NCI-H2227 (cell line): ENCODE results near the gene NUTM2A.
"Not testable (repeated sequence)": the region's sequence is repeated elsewhere in the genome, so short reads cannot be mapped to it uniquely, and the experiment has no call there.

Source experiments
- DNase-seq: peaks from one replicate; lab custom pipeline; 2025; ENCODE audit not compliant: unreplicated experiment; lab: John Stamatoyannopoulos, UW

NUTM2A gene, protein sequence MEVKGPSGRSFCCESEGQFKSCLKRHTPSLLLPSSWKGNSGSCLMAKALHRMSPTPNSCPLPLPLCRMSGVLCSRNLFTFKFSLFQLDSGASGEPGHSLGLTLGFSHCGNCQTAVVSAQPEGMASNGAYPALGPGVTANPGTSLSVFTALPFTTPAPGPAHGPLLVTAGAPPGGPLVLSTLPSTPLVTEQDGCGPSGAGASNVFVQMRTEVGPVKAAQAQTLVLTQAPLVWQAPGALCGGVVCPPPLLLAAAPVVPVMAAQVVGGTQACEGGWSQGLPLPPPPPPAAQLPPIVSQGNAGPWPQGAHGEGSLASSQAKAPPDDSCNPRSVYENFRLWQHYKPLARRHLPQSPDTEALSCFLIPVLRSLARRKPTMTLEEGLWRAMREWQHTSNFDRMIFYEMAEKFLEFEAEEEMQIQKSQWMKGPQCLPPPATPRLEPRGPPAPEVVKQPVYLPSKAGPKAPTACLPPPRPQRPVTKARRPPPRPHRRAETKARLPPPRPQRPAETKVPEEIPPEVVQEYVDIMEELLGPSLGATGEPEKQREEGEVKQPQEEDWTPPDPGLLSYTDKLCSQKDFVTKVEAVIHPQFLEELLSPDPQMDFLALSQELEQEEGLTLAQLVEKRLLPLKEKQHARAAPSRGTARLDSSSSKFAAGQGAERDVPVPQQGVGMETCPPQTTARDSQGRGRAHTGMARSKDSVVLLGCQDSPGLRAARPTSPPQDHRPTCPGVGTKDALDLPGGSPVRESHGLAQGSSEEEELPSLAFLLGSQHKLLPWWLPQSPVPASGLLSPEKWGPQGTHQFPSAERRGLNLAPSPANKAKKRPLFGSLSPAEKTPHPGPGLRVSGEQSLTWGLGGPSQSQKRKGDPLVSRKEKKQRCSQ

GRCh38 chr10:87225148-87225547, at the start of gene NUTM2A:
Gene NUTM2A (plus strand): TSS chr10:87225448. CDS start chr10:87225831, 383 bp downstream.
- not testable (repeated sequence) for DNase-seq

- DNase-seq, result not testable (repeated sequence)
Observed at GRCh38 chr10:87177587-87177986, 47.7 kb upstream of the NUTM2A start.

GRCh38 chr10:87184421-87184820, 40.8 kb upstream of the NUTM2A start:
- DNase-seq, result not testable (repeated sequence)

GRCh38 chr10:87186016-87186415, 39.2 kb upstream of the NUTM2A start:
- DNase-seq, result not testable (repeated sequence)

DNA sequence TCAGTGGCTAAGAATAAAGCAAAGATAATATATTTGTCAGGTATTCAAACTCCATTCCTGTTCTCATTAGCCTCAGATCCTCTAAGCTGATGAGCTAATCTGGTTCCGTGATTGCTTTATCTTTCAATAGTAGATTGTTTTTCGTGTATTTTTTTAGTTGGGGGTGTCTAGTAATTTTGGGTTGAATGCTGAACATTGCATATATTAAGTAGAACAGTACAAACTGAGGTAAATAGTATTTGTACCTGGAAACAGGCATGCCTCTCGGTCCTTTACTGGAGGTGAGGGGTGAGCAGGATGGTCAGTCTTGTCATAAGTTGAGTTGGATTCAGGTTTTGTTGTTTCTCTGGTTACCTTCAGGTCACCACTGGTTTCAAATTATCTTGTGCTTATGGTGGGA, 37.7 kb upstream of the NUTM2A start:
- not testable (repeated sequence) for DNase-seq

DNA sequence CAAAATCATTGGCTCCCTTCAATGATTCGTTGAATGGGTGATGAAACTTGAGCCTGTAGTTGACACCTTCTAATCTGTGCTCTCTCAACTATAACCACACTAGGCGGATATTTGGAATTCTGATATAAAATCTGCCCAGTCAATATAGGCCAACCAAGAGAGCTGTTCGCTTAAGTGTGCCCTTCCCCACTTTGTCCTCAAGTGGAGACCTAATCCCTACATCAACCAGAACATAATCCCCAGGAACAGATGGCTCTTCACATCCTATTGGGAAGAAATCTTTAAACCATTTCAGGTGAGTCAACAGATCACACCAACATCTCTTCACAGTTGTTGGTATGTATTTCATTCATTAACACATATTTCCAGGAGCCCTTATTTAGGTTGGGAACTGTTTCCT, 33.4 kb upstream of the NUTM2A start:
- not testable (repeated sequence) for DNase-seq

- DNase-seq, result not testable (repeated sequence)
Observed at GRCh38 chr10:87200924-87201323, 24.3 kb upstream of the NUTM2A start.

- not testable (repeated sequence) for DNase-seq
Observed at GRCh38 chr10:87204801-87205200, 20.4 kb upstream of the NUTM2A start.

DNA sequence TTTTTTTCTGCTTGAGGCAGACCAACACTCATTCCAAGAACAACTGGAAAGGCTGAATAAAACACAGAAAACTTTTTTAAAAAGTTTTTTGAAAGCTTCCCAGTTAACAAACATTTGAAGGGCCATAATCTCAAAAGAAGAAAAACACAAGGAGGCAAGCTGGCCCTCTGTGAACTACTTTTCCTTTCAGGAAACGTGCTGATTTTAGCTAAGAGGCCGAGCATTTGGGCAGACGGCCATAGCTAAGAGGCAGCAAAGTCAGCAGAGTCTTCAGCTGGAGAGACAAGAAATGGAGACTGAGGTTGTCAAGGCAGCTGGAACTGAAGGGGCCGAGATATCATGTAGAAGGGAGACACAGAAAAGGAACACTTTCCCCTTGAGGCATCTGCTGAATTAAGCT, 18.3 kb upstream of the NUTM2A start:
- DNase-seq, result not testable (repeated sequence)

DNA sequence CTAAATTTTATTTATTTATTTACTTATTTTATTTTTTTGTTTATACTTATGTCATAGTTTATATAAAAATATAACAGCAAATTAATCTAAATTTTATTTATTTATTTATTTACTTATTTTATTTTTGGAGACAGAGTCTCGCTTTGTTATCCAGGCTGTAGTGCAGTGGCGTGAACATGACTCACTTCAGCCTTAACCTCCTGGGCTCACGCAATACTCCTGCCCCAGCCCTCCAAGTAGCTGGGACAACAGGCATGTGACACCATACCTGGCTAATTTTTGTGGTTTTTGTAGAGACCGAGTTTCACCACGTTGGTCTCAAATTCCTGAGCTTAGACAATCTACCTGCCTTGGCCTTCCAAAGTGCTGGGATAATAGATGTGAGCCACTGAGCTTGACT, 14.9 kb upstream of the NUTM2A start:
- not testable (repeated sequence) for DNase-seq

DNA sequence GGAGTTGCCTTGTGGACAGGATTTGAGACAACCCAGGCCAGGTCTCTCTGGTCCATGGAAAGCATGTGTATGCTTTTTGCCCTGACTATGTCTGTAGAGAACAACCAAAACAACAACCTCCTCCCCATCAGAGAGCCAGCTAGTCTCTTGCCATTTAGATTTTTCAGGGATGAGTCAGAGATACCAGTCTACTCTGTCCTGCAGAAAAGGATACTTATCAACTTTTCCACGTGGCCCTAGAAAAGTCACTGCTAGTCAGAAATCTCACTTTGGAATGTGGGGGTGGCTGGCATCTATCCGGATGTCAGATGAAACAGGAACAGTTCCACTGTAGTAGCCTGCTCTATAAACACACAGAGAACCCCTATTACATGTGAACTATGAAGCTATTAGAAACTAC, 13.4 kb upstream of the NUTM2A start:
- not testable (repeated sequence) for DNase-seq

DNA sequence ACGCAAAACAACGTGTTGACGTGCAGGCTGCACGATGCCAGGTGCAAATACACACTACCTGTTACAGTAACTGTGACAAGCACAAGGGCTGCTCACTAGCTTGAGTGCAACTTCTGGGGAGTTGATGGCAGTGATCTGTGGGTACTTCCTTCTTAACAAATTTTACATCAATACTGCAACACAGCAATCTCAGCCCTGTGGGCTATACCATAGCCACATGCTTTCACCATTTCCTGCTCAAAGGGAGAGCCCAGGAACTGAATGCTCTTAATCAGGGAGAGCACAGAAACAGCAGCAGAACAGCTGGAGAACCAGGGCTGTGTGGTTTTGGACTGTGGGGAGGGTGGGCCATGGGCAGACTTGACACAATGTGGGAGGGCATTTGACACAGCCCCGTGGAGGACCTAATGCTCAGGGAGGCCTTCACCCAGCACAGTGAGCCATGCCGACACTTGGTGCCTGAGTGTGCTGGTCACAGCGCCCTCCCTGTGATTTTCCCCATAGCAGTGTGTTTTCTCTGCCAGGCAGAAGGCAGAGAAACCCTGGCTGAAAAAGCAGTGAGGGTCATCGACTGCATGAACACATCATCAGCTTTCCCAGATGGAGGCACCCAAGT, 12.0 kb upstream of the NUTM2A start:
- not testable (repeated sequence) for DNase-seq

DNA sequence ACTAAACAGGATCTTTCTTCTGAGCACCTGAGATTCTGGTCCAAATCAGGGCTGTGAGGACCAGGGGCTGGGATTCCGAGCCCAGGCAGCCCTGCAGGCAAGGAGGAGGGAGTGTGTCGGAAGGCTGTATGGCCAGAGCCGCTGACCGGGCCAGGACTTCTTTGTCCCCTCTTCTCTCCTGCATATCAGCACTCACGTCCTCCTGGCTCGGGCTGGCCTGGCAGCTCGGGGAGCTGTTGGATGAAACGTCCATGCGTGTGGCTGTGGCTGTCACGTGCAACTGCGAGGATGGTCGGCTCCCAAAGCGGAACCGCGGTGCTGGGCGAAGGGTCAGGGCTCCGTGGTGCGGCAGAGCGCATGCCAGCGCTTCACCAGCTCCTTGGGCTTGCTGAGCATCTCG, 11.4 kb upstream of the NUTM2A start:
- DNase-seq, result not testable (repeated sequence)

GRCh38 chr10:87216120-87216519, 9.1 kb upstream of the NUTM2A start:
- not testable (repeated sequence) for DNase-seq

- not testable (repeated sequence) for DNase-seq
Observed at GRCh38 chr10:87219370-87219769, 5.9 kb upstream of the NUTM2A start.

GRCh38 chr10:87222789-87223188, 2.5 kb upstream of the NUTM2A start:
- not testable (repeated sequence) for DNase-seq

- DNase-seq, result not testable (repeated sequence)
Observed at GRCh38 chr10:87228247-87228646, 3.0 kb downstream of the NUTM2A start.

GRCh38 chr10:87229211-87229610, 4.0 kb downstream of the NUTM2A start:
- DNase-seq, result not testable (repeated sequence)

GRCh38 chr10:87234854-87235253, 9.6 kb downstream of the NUTM2A start:
- not testable (repeated sequence) for DNase-seq

- DNase-seq, result not testable (repeated sequence)
Observed at GRCh38 chr10:87237244-87237643, 12.0 kb downstream of the NUTM2A start.

- DNase-seq, result not testable (repeated sequence)
Observed at GRCh38 chr10:87239346-87239808, 14.1 kb downstream of the NUTM2A start.
